Measurements from ENCODE around the gene FAM153A.
"Not testable (repeated sequence)": the region's sequence is repeated elsewhere in the genome, so short reads cannot be mapped to it uniquely, and the experiment has no call there.

GRCh38 chr5:177824776-177825175 is 42.1 kb upstream of the FAM153A start:
- TF ChIP-seq EZH2phosphoT487 (IDR thresholded peaks at IDR 0.05; ENCODE audit: insufficient read depth, low read depth); EZH2 (IDR thresholded peaks at IDR 0.05; ENCODE audit: insufficient read depth, poor library complexity, severe bottlenecking): not testable (repeated sequence)
